ENCODE data around the gene FBXW11.

The FBXW11 gene

GRCh38 chr5:171927345-171927941, 79.0 kb downstream of the FBXW11 start:
- Histone ChIP-seq H3K9me2 (replicated peaks; ENCODE audit: control insufficient read depth, low read length) (no peaks in the 10 kb centered on the region), H3F3A (ENCODE audit: control insufficient read depth, insufficient read depth) (peaks cover 3% of the 10 kb centered on the region; the same call in 1 of the 2 replicates), H3K27me3 (ENCODE audit: control insufficient read depth, low read length) (no peaks in the 10 kb centered on the region), H3K4me3 (ENCODE audit: low read length) (no peak overlapping the region), H3K4me2 (ENCODE audit: low read length) (no peak overlapping the region), H3K36me3 (ENCODE audit: control insufficient read depth, low read length) (no peaks in the 10 kb centered on the region), H3K27ac (ENCODE audit: low read depth, low read length) (no peak overlapping the region), H3K4me1 (ENCODE audit: control insufficient read depth, low read length) (peaks cover 7% of the 10 kb centered on the region; the same call in 1 of the 2 replicates), H3K79me2 (ENCODE audit: control insufficient read depth, low read length) (peaks cover 77% of the 10 kb centered on the region), H4K20me1 (ENCODE audit: control insufficient read depth, insufficient read depth, low read depth, low read length) (no peaks in the 10 kb centered on the region), H3K9me3 (ENCODE audit: control insufficient read depth, insufficient read depth, low read length) (no peaks in the 10 kb centered on the region)
- TF ChIP-seq EZH2phosphoT487 (IDR thresholded peaks at IDR 0.05; ENCODE audit: borderline replicate concordance, low read length) (no peak), CTCF (IDR thresholded peaks at IDR 0.05; ENCODE audit: low read depth, low read length, poor library complexity, severe bottlenecking) (peak; percentile 60)

GRCh38 chr5:171926311-171926710, 80.1 kb downstream of the FBXW11 start:
- Histone ChIP-seq H3F3A (ENCODE audit: control insufficient read depth, insufficient read depth) (peaks cover 3% of the 10 kb centered on the region; the same call in 1 of the 2 replicates), H3K36me3 (ENCODE audit: control insufficient read depth, low read length) (no peaks in the 10 kb centered on the region), H3K27me3 (ENCODE audit: control insufficient read depth, low read length) (no peaks in the 10 kb centered on the region), H3K79me2 (ENCODE audit: control insufficient read depth, low read length) (peaks cover 75% of the 10 kb centered on the region), H3K4me1 (ENCODE audit: control insufficient read depth, low read length) (peaks cover 7% of the 10 kb centered on the region; the same call in 1 of the 2 replicates), H3K4me3 (ENCODE audit: low read length) (no peak overlapping the region), H4K20me1 (ENCODE audit: control insufficient read depth, insufficient read depth, low read depth, low read length) (0 out of 2 replicates have a peak, but pooled peaks cover under 1% of the 10 kb centered on the region), H3K27ac (ENCODE audit: low read depth, low read length) (no peak overlapping the region), H3K4me2 (ENCODE audit: low read length) (no peak overlapping the region), H3K9me2 (replicated peaks; ENCODE audit: control insufficient read depth, low read length) (no peaks in the 10 kb centered on the region), H3K9me3 (ENCODE audit: control insufficient read depth, insufficient read depth, low read length) (no peaks in the 10 kb centered on the region)
- no peak for TF ChIP-seq EZH2phosphoT487 (IDR thresholded peaks at IDR 0.05; ENCODE audit: borderline replicate concordance, low read length)
- TF ChIP-seq CTCF (IDR thresholded peaks at IDR 0.05; ENCODE audit: low read depth, low read length, poor library complexity, severe bottlenecking), result no peak

GRCh38 chr5:171924493-171925122, 81.8 kb downstream of the FBXW11 start:
- Histone ChIP-seq H3K36me3 (ENCODE audit: control insufficient read depth, low read length) (no peaks in the 10 kb centered on the region), H3K4me1 (ENCODE audit: control insufficient read depth, low read length) (peaks cover 7% of the 10 kb centered on the region; the same call in 1 of the 2 replicates)
- TF ChIP-seq CTCF (IDR thresholded peaks at IDR 0.05; ENCODE audit: low read depth, low read length, poor library complexity, severe bottlenecking) (no peak), EZH2phosphoT487 (IDR thresholded peaks at IDR 0.05; ENCODE audit: borderline replicate concordance, low read length) (no peak)

More at GRCh38 chr5:171924493-171925122, 81.8 kb downstream of the FBXW11 start:
- Histone ChIP-seq H3K4me3 (ENCODE audit: low read length) (no peak overlapping the region), H3F3A (ENCODE audit: control insufficient read depth, insufficient read depth) (peaks cover 3% of the 10 kb centered on the region; the same call in 1 of the 2 replicates), H3K9me3 (ENCODE audit: control insufficient read depth, insufficient read depth, low read length) (no peaks in the 10 kb centered on the region), H3K27ac (ENCODE audit: low read depth, low read length) (no peak overlapping the region), H3K9me2 (replicated peaks; ENCODE audit: control insufficient read depth, low read length) (no peaks in the 10 kb centered on the region), H4K20me1 (ENCODE audit: control insufficient read depth, insufficient read depth, low read depth, low read length) (peaks cover 7% of the 10 kb centered on the region; the same call in 1 of the 2 replicates), H3K27me3 (ENCODE audit: control insufficient read depth, low read length) (no peaks in the 10 kb centered on the region), H3K79me2 (ENCODE audit: control insufficient read depth, low read length) (peaks cover 78% of the 10 kb centered on the region), H3K4me2 (ENCODE audit: low read length) (no peak overlapping the region)
